ENCODE measurements around the gene F10. TPM values are rescaled to one million over a fixed set of nuclear protein-coding genes. Genes with fewer than 3 reads are reported as not detected.

The F10 gene
- polyA plus RNA-seq, 1 donor from 2014 or later = not detected

DNA sequence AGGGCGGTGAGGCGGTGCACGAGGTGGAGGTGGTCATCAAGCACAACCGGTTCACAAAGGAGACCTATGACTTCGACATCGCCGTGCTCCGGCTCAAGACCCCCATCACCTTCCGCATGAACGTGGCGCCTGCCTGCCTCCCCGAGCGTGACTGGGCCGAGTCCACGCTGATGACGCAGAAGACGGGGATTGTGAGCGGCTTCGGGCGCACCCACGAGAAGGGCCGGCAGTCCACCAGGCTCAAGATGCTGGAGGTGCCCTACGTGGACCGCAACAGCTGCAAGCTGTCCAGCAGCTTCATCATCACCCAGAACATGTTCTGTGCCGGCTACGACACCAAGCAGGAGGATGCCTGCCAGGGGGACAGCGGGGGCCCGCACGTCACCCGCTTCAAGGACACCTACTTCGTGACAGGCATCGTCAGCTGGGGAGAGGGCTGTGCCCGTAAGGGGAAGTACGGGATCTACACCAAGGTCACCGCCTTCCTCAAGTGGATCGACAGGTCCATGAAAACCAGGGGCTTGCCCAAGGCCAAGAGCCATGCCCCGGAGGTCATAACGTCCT is 26.4 kb downstream of the F10 start:
- Histone ChIP-seq H3K4me2 (ENCODE audit: low read length) (no peak overlapping the region), H3K9me2 (ENCODE audit: insufficient read depth, low read length) (no peaks in the 10 kb centered on the region), H2AFZ (ENCODE audit: low read depth, low read length) (no peak overlapping the region), H3K36me3 (ENCODE audit: insufficient read depth, low read length) (no peaks in the 10 kb centered on the region), H3K27me3 (ENCODE audit: insufficient read depth, low read depth, low read length) (peaks cover 16% of the 10 kb centered on the region), H3K79me2 (replicated peaks; ENCODE audit: insufficient read depth, low read length) (no peaks in the 10 kb centered on the region), H3K4me3 (ENCODE audit: low read length) (no peak overlapping the region), H3K9me3 (ENCODE audit: low read length) (no peaks in the 10 kb centered on the region), H4K20me1 (ENCODE audit: insufficient read depth) (no peaks in the 10 kb centered on the region), H3F3A (ENCODE audit: insufficient read depth, low read length, poor library complexity, severe bottlenecking) (no peaks in the 10 kb centered on the region), H3K27ac (ENCODE audit: low read length) (no peak overlapping the region), H3K9ac (ENCODE audit: low read length) (no peak overlapping the region)
- TF ChIP-seq TAF1 (IDR thresholded peaks at IDR 0.05; ENCODE audit: low read depth) = no peak
- TF ChIP-seq RAD21 (conservative IDR thresholded peaks at IDR 0.05) = no peak
- TF ChIP-seq MXI1 (conservative IDR thresholded peaks at IDR 0.05; ENCODE audit: poor library complexity, severe bottlenecking) = no peak
- TF ChIP-seq EP300 (conservative IDR thresholded peaks at IDR 0.05; ENCODE audit: poor library complexity, severe bottlenecking) = no peak
- no peak for TF ChIP-seq SMC3 (conservative IDR thresholded peaks at IDR 0.05; ENCODE audit: poor library complexity)
- TF ChIP-seq, protein P1, sequence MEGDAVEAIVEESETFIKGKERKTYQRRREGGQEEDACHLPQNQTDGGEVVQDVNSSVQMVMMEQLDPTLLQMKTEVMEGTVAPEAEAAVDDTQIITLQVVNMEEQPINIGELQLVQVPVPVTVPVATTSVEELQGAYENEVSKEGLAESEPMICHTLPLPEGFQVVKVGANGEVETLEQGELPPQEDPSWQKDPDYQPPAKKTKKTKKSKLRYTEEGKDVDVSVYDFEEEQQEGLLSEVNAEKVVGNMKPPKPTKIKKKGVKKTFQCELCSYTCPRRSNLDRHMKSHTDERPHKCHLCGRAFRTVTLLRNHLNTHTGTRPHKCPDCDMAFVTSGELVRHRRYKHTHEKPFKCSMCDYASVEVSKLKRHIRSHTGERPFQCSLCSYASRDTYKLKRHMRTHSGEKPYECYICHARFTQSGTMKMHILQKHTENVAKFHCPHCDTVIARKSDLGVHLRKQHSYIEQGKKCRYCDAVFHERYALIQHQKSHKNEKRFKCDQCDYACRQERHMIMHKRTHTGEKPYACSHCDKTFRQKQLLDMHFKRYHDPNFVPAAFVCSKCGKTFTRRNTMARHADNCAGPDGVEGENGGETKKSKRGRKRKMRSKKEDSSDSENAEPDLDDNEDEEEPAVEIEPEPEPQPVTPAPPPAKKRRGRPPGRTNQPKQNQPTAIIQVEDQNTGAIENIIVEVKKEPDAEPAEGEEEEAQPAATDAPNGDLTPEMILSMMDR (IDR thresholded peaks at IDR 0.05; ENCODE audit: poor library complexity, severe bottlenecking) = no peak
- TF ChIP-seq, protein P2, sequence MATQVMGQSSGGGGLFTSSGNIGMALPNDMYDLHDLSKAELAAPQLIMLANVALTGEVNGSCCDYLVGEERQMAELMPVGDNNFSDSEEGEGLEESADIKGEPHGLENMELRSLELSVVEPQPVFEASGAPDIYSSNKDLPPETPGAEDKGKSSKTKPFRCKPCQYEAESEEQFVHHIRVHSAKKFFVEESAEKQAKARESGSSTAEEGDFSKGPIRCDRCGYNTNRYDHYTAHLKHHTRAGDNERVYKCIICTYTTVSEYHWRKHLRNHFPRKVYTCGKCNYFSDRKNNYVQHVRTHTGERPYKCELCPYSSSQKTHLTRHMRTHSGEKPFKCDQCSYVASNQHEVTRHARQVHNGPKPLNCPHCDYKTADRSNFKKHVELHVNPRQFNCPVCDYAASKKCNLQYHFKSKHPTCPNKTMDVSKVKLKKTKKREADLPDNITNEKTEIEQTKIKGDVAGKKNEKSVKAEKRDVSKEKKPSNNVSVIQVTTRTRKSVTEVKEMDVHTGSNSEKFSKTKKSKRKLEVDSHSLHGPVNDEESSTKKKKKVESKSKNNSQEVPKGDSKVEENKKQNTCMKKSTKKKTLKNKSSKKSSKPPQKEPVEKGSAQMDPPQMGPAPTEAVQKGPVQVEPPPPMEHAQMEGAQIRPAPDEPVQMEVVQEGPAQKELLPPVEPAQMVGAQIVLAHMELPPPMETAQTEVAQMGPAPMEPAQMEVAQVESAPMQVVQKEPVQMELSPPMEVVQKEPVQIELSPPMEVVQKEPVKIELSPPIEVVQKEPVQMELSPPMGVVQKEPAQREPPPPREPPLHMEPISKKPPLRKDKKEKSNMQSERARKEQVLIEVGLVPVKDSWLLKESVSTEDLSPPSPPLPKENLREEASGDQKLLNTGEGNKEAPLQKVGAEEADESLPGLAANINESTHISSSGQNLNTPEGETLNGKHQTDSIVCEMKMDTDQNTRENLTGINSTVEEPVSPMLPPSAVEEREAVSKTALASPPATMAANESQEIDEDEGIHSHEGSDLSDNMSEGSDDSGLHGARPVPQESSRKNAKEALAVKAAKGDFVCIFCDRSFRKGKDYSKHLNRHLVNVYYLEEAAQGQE (IDR thresholded peaks at IDR 0.05; ENCODE audit: borderline replicate concordance) = no peak
- TF ChIP-seq POLR2AphosphoS5 (IDR thresholded peaks at IDR 0.05) = no peak
- no peak for TF ChIP-seq EZH2 (IDR thresholded peaks at IDR 0.05; ENCODE audit: borderline replicate concordance, insufficient read depth, low read length, poor library complexity, severe bottlenecking)

DNA sequence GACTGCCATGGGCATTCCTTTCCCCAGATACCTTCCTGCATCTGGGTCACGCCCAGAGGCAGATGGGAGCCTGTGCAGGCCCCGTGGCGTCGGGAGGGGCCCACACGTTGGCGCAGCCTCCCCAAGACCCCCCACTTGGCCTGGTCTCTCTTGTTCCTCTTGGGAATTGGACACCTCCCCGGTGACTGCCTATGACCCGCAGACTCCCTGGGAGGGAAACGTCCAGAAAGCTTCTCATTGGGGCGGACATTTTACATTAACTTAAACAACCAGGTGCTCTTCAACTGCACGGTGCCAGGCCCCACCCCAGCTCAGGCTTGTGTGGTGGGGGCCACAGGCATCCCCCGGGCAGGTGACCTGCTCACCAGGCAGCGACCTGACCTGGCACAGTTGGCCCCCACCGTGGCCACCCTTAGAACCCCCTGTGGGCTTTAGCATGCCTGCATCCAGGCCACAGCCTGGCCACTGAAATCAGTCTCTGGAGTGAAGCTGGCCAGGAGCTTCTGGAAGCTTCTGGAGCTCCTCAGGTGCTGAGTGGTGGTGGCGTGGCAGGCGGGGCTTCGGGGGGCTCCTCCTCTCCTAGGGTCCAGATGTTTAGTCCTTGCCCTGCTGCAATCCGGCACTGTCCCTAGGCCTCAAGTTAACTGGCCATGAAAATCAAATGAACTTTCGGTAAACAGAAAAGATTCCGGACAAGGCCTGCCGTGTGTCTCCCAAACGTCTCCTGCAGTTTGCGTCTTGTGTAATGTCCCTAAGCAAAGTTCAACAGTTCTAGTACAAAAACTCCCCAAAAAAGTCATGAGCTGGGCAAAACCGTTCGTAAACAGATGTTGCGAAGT is 27.3 kb downstream of the F10 start:
- H2AFZ ChIP-seq (ENCODE audit: low read depth, low read length) = no peak overlapping the region
- no peaks in the 10 kb centered on the region for H4K20me1 ChIP-seq (ENCODE audit: insufficient read depth)
- H3K9me3 ChIP-seq (ENCODE audit: low read length) = no peaks in the 10 kb centered on the region
- H3K27ac ChIP-seq (ENCODE audit: low read length) = no peak overlapping the region
- no peaks in the 10 kb centered on the region for H3K36me3 ChIP-seq (ENCODE audit: insufficient read depth, low read length)
- TF ChIP-seq MXI1 (conservative IDR thresholded peaks at IDR 0.05; ENCODE audit: poor library complexity, severe bottlenecking) (no peak), EP300 (conservative IDR thresholded peaks at IDR 0.05; ENCODE audit: poor library complexity, severe bottlenecking) (no peak)
- TF ChIP-seq, protein P2 (IDR thresholded peaks at IDR 0.05; ENCODE audit: borderline replicate concordance) = no peak
- peaks cover 16% of the 10 kb centered on the region for H3K27me3 ChIP-seq (ENCODE audit: insufficient read depth, low read depth, low read length)
- no peaks in the 10 kb centered on the region for H3K79me2 ChIP-seq (replicated peaks; ENCODE audit: insufficient read depth, low read length)
- no peaks in the 10 kb centered on the region for H3K9me2 ChIP-seq (ENCODE audit: insufficient read depth, low read length)
- H3F3A ChIP-seq (ENCODE audit: insufficient read depth, low read length, poor library complexity, severe bottlenecking) = no peaks in the 10 kb centered on the region
- H3K9ac ChIP-seq (ENCODE audit: low read length) = no peak overlapping the region
- H3K4me3 ChIP-seq (ENCODE audit: low read length) = no peak overlapping the region
- H3K4me2 ChIP-seq (ENCODE audit: low read length) = no peak overlapping the region

Data from neural cell (in vitro differentiated cells).